Stimulated activated CD8-positive, alpha-beta memory T cell treated with anti-CD3 and anti-CD28 coated beads, Interleukin-7, amount 100 ng/mL, for 4 hours (primary cell): Measurements from ENCODE around the gene AP5B1.

Source experiments
- DNase-seq, 2 donors: peaks; one replicate each; pipeline ENCODE4 v3.0.0-alpha.2; 2020; ENCODE audit warnings: low read depth in 2 of 2

The AP5B1 gene

GRCh38 chr11:65780770-65781151 is at the start of gene AP5B1:
AP5B1 (minus strand) TSS chr11:65780976; CDS start chr11:65780591, 385 bp downstream.
- peak; percentile 31 to 73 for DNase-seq

GRCh38 chr11:65829459-65829858 is 48.7 kb upstream of the AP5B1 start:
- DNase-seq: no peak

GRCh38 chr11:65826984-65827735 is 46.4 kb upstream of the AP5B1 start:
- DNase-seq: no peak

- DNase-seq: no peak
Observed at GRCh38 chr11:65822776-65823528, 42.2 kb upstream of the AP5B1 start.

GRCh38 chr11:65821107-65821506 is 40.3 kb upstream of the AP5B1 start:
- DNase-seq: no peak

- DNase-seq: peak; percentile 81 to 86
Observed at GRCh38 chr11:65817835-65818680, 37.3 kb upstream of the AP5B1 start.

GRCh38 chr11:65817312-65817834 is 36.6 kb upstream of the AP5B1 start:
- DNase-seq: no peak

GRCh38 chr11:65816696-65817095 is 35.9 kb upstream of the AP5B1 start:
- DNase-seq: no peak

- no peak for DNase-seq
Observed at GRCh38 chr11:65814986-65815565, 34.3 kb upstream of the AP5B1 start.

- no peak for DNase-seq
Observed at GRCh38 chr11:65814131-65814985, 33.6 kb upstream of the AP5B1 start.

GRCh38 chr11:65811764-65812475 is 31.1 kb upstream of the AP5B1 start:
- DNase-seq: no peak

GRCh38 chr11:65810046-65810868 is 29.5 kb upstream of the AP5B1 start:
- no peak for DNase-seq

GRCh38 chr11:65809496-65809895 is 28.7 kb upstream of the AP5B1 start:
- DNase-seq: no peak

GRCh38 chr11:65808744-65809341 is 28.1 kb upstream of the AP5B1 start:
- no peak for DNase-seq

GRCh38 chr11:65806979-65807378 is 26.2 kb upstream of the AP5B1 start:
- no peak for DNase-seq

- DNase-seq: no peak
Observed at GRCh38 chr11:65803797-65804492, 23.2 kb upstream of the AP5B1 start.

GRCh38 chr11:65802841-65803240 is 22.1 kb upstream of the AP5B1 start:
- DNase-seq: no peak
